Measurements from ENCODE around the gene LRBA.

GRCh38 chr4:150384249-150384648 is 630.8 kb downstream of the LRBA start:
- TF ChIP-seq CTCF (IDR thresholded peaks at IDR 0.05) (no peak), MAFK (IDR thresholded peaks at IDR 0.05; ENCODE audit: partially characterized antibody) (no peak), EP300 (IDR thresholded peaks at IDR 0.05) (no peak), POLR2A (IDR thresholded peaks at IDR 0.05; ENCODE audit: low read length) (no peak), REST (IDR thresholded peaks at IDR 0.05) (no peak), SMC3 (IDR thresholded peaks at IDR 0.05) (no peak), RCOR1 (IDR thresholded peaks at IDR 0.05; ENCODE audit: low read depth, low read length) (no peak), RAD21 (conservative IDR thresholded peaks at IDR 0.05 in 1 of 2, IDR thresholded peaks at IDR 0.05 in 1 of 2) (no peak), BHLHE40 (IDR thresholded peaks at IDR 0.05; ENCODE audit: low read depth, low read length) (no peak)

Data from A549 (cell line).